WI38 (cell line): ENCODE measurements around the gene CAMK2N1.

Source experiments
- H3K4me3 ChIP-seq: 2 replicates; pipeline ENCODE4 v1.5.1; 2011; ENCODE audit warnings: low read depth, mild to moderate bottlenecking, control low read depth, low read length
- TF ChIP-seq, protein P1 (sequence below): IDR thresholded peaks from 2 replicates; pipeline ENCODE4 v1.5.1; 2012; ENCODE audit warnings: low read depth, mild to moderate bottlenecking, control low read depth, low read length

Gene CAMK2N1

DNA sequence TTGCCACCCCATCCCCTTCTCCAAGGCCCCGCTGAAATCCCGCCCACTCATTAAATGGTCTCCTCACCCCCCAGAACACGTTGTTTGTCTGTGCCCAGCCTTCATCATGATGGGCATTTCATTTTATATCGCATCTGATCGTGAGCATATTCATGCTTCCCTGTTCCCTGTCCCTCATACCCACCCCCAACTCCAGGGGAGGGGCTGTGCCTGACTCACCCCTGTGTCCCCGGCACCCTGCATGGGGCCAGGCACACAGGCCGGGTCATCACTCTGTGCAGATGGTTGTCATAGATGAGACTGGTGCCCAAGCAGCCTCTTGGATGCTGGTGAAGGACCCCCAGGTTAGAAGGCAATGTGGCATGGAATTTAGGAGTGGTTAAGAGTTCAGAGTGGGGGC is 11.0 kb downstream of the CAMK2N1 start:
- TF ChIP-seq, protein P1, sequence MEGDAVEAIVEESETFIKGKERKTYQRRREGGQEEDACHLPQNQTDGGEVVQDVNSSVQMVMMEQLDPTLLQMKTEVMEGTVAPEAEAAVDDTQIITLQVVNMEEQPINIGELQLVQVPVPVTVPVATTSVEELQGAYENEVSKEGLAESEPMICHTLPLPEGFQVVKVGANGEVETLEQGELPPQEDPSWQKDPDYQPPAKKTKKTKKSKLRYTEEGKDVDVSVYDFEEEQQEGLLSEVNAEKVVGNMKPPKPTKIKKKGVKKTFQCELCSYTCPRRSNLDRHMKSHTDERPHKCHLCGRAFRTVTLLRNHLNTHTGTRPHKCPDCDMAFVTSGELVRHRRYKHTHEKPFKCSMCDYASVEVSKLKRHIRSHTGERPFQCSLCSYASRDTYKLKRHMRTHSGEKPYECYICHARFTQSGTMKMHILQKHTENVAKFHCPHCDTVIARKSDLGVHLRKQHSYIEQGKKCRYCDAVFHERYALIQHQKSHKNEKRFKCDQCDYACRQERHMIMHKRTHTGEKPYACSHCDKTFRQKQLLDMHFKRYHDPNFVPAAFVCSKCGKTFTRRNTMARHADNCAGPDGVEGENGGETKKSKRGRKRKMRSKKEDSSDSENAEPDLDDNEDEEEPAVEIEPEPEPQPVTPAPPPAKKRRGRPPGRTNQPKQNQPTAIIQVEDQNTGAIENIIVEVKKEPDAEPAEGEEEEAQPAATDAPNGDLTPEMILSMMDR, result no peak
- H3K4me3 ChIP-seq, result no peak overlapping the region

DNA sequence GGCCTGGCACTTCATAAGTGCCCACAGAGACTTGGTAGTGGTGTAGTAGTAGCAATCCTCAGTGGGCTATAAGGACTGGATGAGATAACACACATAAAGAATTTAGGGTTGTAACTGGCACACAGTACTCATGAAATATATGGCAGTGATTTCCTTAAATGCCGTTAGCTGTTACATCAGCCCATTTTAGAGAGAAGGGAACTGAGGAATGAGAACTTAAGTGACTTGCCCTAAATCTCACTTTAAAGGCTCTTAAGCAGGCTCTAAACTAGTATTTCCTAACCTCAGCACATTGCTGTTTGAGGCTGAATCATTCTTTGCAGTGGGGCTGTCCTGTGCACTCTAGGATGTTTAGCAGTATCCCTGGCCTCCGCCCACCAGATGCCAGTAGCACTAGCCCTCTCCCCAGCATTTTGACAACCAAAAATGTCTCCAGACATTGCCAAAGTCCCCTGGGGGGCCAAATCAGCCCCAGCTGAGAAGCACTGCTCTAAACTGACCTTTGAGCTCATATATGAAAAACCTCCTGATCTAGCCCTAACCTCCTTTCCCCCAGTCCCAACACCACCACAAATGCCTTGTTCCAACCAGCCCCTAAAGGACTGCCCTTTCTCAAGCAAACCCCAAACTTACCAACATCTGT is 11.6 kb downstream of the CAMK2N1 start:
- TF ChIP-seq, protein P1, result no peak
- H3K4me3 ChIP-seq, result no peak overlapping the region

DNA sequence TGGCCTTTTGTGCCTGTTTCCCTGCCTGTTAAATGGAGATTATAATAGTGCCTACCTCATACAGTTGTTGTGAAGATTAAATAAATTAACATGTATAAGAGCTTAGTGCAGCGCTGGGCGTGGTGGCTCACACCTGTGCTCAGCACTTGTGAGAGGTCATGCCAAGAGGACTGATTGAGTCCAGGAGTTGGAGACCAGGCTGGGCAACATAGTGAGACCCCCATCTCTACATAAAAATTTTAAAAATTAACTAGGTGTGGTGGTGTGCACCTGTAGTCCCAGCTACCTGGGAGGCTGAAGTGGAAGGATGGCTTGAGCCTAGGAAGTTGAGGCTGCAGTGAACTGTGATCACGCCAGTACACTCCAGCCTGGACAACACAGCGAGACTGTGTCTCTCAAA is 12.1 kb downstream of the CAMK2N1 start:
- H3K4me3 ChIP-seq, result no peak overlapping the region
- TF ChIP-seq, protein P1, result no peak

DNA sequence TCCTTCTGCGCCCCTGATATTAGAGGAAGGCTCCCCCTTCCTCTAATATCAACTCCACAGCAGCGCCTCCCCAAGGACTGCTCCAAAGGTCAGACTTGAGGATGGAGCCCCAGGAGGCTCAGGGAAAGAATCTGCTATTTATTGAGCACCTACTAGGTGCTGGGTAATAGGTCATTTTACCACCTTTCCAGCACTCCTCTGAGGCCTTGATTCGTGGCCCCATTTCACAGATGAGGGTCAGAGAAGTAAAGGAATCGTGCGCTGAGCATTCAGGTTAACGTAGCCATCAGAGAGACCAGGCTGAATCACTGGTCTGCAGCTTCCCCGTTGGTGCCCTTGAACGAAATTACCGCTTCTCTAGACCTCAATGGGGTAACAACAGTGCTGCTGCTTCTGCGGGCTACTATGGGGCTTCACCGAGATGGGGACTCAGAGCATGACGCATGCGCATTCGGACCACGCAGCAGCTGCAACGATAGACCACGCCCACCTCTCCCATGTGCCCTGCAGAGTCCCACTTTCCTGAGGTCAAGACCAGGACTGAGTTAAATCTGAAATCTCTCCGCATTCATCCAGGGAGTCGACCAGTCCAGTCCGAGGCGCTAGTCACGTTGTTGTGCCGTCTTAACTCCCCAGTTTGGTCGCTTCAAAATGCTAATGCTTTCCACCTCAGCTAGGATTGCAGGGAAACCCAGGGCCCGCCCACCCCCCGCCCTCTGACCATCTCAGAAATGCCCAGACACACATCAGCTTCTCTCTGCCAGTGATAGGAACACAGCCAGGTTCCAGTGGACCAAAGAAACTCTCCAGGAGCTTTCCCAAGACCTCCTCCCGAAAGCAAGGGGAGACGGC is 12.9 kb downstream of the CAMK2N1 start:
- H3K4me3 ChIP-seq, result no peak overlapping the region
- TF ChIP-seq, protein P1, result no peak

DNA sequence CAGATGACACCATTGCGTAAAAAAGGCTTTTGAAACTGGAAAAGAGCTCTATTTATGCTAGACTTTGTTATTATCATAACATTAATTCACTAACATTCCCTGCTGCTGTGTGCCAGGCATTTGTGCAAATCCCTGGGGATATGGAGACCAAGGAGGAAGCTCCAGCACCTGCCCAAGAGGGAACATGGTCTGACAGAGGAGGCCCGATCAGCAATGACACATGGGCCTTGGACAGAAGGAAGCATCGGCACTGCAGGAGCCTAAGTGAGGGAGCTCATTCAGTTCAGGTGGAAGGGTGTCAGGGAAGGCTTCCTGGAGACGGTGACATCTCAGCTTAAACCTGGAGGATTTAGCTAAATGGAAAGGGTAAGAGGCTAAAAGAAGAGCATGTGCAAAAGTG is 13.9 kb downstream of the CAMK2N1 start:
- H3K4me3 ChIP-seq, result no peak overlapping the region
- TF ChIP-seq, protein P1, result no peak

DNA sequence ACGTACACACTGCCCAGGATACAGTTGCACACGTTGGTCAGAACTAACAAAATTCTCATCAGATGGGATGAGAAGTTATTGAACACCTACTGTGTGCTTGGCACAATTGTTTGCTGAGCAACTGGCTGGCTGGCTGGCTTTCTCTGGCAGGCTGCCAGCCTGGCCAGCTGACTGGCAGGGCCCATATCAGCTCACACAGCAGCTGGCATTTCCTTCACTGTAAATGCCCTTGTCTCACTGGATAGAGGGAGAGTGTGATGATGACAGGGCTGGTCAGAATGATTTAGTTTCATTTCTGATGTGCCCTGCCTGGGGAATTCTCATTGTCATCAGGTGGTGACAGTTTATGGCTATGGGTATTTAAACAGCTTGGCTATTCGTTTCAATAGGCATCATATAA is 15.8 kb downstream of the CAMK2N1 start:
- H3K4me3 ChIP-seq, result no peak overlapping the region
- TF ChIP-seq, protein P1, result no peak

DNA sequence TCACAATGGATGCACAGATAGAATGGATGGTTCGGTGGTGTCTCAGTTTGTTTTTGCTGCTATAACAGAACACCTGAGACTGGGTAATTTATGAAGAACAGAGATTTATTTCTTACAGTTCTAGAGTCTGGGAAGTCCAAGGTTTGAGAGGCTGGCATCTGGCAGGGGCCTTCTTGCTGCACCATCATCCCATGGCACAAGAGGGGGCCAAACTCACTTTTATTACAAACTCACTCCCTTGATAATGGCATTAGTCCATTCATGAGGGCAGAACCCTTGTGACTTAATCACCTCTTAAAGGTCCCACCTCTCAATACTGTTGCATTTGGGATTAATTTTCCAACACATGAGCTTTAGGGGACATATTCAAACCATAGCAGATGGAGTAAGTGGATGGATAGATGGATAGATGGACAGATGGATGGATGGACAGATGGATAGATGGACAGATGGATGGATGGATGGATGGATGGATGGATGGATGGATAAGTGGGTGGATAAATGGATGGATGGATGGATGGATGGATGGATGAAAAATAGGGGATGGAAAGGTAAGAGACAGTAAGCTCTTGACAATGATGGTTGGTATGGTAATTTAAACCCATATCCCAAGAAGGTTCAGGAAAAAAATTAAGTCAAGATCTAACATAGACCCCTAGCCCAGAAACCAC is 16.5 kb downstream of the CAMK2N1 start:
- no peak overlapping the region for H3K4me3 ChIP-seq
- TF ChIP-seq, protein P1, result no peak
